Gastrocnemius medialis (tissue), 4 donors: ENCODE results near the gene TEX52.

Source experiments
- CTCF ChIP-seq, 5 experiments: fragments of 450-650 bp in 3 of 5; fragments of 200-600 bp in 2 of 5; sonication (generic) in 2 of 5; IDR thresholded peaks in 4 of 5; conservative IDR thresholded peaks in 1 of 5; 1 replicate in 4 of 5; 2 replicates in 1 of 5; pipeline ENCODE4 v1.5.1; 2016 to 2019; ENCODE audit warnings: antibody characterized with exemption in 5 of 5, mild to moderate bottlenecking in 3 of 5, moderate library complexity in 3 of 5
- POLR2A ChIP-seq, 2 donors: fragments of 450-650 bp; IDR thresholded peaks; one replicate each; pipeline ENCODE4 v1.6.1; 2017; ENCODE audit warnings: antibody characterized with exemption in 2 of 2, mild to moderate bottlenecking in 2 of 2, moderate library complexity in 2 of 2

GRCh38 chr12:2902272-2902880 lies 45.5 kb upstream of the TEX52 start:
- no peak for TF ChIP-seq CTCF (IDR thresholded peaks at IDR 0.05 in 4 of 5, conservative IDR thresholded peaks at IDR 0.05 in 1 of 5)
- no peak for TF ChIP-seq POLR2A (IDR thresholded peaks at IDR 0.05)
